GM19238 (cell line): Measurements from ENCODE around the gene VGF.

Experiments
- DNase-seq: peaks from one replicate; pipeline ENCODE4 v3.0.0; 2011; ENCODE audit warnings: low spot score; ENCODE audit not compliant: insufficient read length

VGF gene

DNA sequence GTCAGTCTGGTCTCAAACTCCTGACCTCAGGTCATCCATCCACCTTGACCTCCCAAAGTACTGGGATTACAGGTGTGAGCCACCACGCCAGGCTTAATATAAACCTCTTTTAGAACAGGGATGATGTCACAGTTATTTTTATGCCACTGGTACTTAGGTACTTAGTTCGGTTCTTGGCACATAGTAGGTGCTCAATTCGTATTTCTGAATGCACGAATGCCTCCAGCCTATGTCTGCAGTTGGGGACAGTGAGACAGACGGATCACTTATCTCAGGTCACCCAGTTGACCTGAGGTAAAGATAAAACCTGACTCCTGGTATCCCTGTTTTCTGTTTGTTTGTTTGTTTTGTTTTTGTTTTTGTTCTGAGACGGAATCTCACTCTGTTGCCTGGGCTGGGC is 20.8 kb upstream of the VGF start:
- no peak for DNase-seq

DNA sequence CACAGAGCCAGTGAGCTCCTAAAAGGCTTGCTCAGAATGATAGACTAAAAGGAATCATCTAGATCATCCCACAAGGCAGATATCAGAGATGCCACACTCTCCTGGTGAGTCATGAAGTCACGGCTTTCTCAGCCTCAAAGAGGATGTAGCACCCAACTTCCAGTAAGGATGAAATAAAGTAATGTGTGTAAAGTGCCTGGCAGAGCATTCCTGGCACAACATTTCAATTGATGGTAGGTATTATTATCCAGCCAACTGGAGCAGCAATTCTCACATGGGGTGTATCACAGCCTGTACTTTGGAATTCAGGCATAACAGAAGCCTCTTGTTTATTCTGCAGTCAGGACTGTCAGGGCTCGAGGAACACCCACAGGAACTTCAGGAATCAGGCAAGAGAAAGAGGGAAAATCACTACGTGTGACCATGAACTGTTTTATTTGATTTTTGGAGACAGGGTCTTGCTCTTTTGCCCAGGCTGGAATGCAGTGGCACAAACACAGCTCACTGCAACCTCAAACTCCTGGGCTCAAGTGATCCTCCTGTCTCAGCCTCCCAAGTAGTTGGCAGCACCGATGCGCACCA is 20.0 kb upstream of the VGF start:
- no peak for DNase-seq

DNA sequence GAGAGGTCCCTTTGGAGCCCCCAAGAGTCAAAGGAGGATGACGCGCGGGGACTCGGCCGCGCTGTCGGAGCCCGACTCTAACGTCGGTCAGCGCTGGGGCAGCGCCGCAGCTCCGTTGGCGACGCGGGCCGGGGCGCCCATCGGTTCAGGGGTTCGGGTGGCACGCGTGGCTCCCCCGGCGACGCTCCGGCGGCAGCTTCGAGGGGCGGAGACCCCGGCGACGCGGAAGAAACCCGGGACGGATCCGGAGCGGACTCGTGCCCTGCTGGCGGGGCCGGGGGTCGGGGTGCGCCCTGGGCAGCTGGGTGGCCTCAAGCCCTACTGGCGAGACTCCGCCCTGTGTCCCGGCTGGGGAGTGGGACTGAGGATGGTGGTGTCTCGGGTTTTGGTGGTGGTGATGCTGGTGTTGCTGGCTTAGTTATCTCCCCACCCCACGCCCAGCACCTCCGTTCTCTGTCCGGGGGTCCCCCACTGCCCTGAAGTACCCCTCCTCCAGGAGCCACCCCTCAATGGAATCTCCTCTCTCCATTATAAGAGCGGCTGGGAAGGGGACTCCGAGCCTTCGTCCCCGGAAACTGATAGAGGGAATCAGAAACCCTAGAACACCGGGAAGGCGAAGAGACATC is 14.9 kb upstream of the VGF start, which contains the start of gene NAT16:
Gene NAT16, minus strand, starts transcription at position 164 of the 626 bp plus-strand sequence. CDS start 5,486 bp downstream, outside the sequence.
- no peak for DNase-seq

DNA sequence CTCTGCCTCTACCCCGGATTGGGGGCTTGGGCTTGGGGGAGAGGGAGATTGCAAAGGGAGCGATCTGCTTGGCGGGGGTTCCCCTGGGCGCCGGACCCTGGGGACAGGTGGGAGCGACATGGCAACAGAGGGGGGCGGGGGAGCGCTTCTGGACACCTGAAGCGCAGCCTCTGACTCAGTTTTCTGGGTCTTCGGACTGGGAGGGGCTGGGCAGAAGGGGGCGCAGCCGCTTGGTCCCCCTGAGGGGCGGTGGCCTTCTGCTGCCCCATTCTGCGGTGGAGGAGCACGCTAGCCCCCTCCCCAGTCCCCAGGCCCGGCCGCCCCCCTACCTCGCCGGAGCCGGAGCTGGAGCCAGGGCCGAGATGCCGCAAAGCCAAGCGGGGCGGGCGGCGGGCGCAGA is 14.3 kb upstream of the VGF start:
- no peak for DNase-seq

DNA sequence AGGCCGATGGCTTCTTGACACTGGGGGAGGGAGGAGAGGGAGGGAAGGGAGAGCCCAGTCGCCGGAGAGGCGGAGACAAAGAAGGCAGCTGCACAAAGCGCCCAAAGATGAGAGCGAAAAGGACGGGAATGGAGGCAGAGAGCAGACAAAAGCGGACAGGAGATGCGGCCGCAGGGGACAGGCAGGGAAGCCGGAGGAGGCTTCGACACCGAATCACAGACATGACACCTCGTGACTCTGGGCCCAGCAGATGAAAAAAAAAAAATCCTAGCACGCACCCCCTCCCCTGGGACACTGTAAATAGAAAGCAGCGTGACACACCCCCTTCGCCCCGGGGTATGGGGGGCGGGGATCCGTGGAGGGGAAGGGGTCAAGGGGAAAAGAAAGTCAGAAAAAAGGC is 13.7 kb upstream of the VGF start:
- DNase-seq: no peak

DNA sequence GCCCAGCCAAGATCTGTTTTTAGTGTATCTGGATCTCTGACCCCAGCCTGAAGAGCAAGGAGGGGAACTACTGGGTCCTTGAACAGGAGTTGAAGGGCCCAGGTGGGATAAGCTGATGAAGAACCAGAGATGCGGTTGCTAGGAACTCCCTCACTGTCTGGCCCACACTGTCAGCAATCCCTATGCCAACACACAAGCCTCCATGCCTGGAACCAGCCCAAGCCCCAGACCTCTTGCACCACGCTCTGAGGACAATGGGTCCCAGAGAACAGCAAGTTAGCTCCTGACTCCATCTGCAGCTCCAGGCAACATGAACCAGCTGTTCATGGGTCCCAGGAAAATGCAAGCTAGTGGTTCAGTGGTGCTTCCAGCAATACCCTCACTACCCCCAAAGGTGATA is 12.3 kb upstream of the VGF start:
- DNase-seq: no peak

DNA sequence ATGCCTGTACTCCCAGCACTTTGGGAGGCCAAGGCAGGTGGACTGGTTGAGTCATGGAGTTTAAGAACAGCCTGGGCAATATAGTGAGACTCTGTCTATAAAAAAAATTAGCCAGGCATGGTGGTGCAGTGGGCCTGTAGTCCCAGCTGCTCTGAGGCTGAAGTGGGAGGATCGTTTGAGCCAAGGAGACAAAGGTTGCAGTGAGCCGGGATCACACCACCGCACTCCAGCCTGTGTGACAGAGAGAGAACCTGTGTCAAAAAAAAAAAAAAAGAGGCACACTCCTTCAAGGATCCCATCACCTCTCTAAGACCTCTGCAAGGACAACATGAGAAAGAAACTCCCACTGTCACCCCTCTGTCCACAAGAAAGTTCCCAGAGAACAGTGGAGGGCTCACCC is 10.3 kb upstream of the VGF start:
- no peak for DNase-seq

DNA sequence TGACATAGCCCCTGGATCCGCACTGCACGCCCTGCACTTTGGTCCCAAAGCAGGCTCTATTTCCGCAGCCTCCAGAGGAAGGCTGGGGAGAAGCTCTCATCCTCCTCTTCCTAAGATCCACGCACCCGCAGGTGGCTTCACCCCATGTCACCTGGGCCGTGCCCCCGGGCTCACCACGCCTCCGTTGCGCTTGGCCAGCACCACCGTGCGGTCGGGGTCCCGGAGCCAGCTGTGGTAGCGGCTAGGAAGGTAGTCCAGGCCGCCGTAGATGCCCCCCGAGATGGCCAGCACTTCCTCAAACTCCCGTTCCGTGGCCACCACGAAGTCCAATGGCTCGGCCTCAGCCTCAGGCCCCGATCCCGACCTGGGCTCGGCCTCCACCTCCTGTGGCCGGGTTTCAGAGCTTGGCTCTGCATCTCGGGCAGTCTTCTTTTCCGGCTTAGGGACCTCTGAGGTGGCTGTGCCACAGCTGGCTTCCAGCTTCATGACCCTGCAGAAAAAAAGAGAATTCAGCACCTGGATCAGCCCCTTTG is 9.0 kb upstream of the VGF start:
- DNase-seq: no peak

DNA sequence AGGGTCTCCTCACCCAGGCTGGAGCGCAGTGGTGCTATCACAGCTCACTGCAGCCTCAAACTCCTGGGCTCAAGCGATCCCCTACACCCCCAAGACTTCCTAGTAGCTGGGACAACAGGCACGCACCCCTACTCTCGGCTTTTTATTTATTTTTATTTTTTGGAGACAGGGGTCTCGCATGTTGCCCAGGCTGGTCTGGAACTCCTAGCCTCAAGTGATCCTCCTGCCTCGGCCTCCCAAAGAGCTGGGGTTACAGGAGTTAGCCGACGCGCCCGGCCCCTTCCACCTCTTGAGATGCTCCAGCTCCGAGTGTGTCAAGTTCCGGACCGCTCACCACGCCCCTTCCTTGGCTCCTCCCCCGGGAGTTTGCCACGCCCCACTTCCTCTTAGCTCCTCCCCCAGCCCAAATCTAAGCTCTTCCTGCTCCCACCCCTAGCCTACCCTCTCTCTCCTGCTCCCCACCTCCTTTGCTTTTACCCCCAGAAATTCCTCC is 8.4 kb upstream of the VGF start:
- peak; percentile 63 for DNase-seq

DNA sequence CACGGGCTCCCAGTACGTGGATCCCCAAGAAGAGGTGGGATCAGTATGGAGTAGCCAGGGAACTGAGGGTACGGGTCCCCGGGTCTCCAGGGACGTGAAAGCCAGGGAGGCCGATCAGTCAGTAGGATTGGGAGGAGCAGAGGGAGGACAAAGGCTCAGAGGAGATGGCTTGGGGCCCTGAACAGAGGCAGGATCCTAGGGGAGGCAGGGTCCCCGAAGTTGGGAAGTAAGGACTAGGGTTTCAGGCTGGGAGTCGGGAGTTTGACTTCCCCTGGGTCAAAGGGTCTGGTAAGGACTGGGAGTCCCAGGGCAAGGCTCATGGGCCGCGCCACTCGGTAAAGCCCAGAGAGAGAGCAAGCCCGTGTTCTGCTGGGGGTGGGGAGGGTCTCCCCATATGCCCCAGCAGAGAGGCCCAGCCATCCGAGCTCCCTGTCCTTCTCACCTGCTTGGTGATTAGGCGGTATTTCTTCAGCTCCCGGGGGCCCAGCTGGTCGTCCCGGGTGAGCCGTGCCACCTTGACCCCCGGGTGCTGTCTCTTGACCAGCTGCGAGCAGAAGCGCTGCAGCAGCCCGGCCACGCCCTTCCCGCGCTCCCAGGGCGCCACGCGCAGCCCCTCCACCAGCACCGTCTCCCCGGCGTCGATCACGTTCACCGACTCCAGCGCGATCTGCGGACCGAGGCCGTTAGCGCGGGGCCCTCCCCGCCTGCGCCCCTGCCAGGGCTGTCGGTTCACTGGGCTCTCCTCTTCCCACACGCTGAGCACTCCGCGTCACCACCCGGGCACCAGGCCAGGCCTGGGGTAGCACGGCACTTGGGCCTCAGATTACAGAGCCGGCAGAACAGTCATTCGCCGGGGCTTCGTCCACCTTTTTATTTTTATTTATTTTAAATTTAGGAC is 7.7 kb upstream of the VGF start:
- no peak for DNase-seq

DNA sequence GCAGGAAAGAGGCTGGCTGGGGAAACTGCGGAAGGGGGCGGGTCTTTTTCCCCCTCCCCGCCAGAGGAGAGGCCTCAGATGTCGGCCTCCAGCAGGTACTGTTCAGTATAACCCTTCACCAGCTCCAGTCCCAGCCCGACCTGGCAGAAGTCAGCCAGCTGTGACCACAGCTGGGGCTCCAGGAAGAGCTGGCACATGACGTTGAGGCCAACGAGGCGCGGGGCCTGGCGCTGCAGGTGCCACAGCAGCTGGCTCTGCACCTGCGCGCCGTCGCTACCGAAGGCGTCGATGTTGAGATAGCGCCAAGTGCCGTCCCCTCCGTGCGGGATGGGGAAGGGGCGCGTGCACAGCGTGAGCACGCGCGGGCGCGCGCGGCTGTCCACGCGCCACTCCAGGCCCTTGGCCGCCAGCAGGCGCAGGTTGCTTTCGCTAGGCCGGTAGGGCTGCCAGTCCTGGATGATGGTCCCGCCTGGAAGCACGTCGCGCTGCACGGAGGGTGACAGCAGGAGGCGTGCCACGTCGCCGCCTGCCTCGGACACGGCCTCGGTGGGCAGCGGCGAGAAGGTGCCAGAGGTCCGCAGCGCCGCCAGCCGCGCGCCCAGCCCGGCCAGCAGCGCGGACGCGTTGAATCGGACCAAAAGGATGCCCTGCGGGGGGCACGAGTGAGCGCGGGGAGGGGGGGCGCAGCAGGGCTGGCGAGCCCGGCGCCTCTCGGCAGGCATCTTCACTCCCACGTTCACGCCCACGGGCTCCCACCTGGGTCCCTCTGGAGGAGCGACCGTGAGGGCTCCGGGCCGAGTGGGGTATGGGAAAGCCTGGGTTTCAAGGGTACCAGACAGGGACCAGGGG is 6.9 kb upstream of the VGF start:
- no peak for DNase-seq

DNA sequence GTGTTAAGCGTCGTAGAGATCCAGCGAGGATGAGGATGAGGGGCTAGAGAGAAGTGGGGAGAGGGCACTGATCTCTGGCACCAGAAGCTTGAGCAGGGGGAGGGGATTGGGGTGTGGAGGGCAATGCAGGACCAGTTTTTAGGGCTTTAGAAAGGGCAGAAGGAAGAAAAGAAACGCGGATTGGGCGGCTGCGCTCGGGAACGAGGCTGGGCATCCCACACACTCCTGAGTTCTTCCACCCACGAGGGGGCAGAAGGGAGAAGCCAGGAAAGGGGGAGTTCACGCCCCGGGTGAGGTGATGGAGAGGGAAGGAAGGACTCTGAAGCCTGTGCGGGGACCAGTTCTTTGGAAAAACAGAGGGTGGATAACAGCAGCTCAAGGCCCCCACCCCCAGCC is 6.1 kb upstream of the VGF start:
- no peak for DNase-seq

DNA sequence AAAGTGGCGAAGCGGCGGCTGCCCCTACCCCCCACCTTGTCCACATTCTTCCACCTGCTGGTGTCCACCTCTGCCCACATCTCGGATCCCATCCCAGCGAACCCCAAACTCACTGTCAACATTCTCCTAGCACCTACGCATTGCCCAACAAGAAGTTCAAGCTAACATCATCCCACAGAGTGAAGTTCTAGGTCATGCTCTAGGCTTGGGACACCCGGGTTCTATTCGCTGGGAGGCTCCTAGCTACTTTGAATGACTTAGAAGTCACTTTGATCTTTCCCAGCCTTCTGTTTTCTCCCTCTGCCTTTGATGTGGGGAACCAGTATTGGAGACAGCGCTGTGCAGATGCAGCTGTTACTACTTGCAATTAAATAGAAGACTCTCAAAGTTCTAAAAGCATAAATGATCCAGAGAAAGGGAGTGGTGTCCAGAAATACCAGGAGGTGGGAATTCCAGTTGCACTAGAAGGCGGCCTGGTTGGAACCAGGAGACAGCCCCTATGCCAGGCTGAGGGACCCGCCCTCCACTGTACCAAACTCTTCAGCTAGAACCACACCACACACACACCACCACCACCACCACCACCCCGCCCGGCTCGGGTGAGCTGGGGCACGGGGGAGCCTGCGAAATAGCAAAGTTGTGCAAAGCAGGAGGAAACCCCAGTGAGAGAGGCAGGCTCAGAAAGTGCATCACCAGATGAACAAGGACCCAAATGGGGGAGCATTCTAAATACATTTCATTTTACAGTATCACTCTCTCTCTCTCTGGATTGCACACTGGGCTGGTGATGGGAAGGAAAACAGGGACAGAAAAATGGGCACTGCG is 5.5 kb upstream of the VGF start:
- no peak for DNase-seq

DNA sequence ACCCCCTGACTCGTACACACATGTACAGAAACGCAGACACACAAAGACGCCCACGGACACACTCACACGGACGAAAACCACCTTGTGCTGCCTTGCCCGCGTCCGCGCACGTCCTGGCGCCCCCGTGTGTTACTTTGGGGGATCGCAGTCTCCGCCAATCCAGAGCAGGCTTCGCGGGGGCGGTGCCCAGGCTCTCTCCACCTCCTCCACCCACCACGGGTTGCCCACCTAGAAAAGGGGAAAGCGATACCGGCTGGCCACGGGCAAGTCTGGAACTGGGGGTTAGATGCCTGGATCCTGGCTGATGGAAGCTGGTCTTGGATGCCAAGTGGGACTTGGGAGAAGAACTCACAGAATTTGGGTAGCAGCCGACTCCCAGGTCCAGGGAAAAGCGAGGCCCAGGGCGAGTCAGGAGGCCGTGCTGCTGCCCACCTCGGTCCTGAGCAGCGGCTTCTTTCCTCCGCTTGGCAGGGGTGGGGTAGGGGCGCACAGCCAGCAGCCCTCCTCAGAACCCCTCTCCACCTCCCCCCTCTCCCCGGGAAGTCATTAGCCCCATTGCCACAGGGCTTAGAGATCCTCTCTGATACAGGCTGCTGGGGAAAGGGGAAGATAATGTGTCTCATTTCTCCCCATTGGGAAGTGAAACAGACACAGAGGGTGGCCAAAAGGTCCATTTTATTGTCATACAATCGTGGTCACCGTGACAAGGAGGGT is 4.6 kb upstream of the VGF start:
- DNase-seq: peak; percentile 76

DNA sequence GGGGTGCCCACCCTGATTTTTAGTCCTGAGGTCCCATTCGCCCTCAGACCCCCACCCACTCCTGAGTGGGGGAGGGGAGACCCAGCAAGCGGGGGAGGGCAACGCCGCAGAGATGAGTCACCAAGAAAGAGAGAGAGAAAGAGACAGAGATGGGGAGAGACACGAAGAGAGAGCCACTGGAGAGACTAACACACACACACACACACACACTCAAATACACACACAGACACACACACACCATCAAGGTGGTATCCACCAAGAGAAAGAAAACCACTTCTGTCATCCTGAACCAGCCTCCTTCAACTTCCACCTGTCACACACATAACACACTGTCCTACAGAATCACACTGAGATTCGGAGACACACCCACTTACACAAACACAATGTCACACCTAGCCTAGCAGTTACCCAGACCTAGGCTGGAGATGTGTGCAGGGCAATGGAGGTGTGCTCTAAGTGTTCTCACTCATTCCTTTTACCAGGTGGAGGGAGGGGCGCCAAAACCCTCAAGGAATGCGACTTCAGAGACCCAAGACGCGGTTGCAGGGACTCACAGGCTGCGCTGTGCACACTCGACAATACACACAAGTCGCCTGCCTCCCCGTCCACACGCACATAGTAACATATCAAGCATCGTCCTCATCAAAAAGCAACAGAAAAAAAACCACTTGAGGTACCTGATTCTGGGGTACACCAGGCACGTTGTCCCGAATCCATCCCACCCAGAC is 3.9 kb upstream of the VGF start:
- DNase-seq: no peak

DNA sequence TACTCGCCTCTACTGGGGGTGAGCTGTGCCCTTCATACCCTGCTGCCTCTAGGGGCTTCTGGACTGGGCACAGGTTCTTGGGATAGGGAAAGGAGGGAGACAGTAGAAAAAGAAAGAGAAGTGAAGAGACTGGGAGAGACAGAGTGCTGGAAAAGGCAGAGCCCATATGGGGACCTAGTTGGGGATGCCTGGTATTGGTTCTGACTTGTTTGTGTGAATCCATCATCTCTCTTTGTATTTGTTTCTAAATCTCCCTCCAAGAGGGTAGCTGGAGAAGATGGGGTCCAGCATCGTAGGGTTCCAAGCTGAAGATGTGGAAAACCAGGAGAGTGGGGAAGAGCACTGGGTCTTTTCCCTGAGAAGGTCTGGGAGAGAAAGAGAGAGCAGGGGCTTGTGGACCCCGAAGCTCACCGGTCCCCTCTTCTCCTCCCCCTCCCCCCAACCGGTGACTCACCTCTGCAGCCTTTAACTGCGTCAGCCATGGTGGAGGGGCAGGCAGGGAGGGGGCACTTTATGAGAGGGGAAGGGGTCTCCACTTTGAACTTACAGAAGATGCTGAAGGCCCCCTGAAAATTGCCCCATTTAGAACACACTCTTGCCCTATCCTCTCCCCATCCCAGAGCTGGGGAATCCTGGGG is 3.2 kb upstream of the VGF start:
- DNase-seq: no peak

DNA sequence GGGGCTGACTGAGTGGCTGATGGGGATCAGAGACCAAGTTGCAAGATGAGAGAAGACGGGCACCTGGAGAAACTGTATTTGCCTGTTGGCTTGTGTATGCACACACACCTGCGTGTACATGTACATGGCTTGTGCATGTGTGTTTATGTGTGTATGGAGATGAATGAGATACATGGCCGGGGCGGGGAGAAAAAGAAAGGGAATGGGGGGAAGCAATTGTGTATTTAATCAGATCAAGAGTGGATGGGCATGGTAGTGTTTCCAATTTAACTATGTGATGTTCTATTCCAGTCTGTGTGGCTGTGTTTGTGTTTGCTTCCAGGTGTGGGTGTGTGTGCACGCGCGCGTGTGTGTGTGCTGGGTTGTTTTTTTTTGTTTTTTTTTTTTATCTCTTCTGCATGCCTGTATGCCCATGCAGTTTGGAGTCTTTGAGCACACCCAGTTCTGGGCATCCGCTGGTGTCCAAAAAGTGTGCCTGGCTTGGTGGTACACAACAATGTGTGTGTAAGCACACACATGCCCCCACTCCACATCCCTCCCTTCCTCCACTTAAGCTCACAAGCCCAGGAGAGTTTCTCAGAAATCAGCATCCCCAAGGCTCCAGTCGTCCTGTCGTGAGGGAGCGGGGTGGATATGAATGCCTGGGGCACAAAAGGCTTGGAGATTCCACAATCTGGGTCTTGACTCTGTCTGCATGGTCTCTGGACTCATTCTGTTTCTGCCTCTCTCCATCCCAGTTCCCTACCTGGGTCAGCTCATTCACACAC is 2.5 kb upstream of the VGF start:
- DNase-seq: no peak
